Transverse colon (tissue), 3 donors: ENCODE measurements around the gene NID2.

Experiments
- CTCF ChIP-seq, 5 experiments: fragments of 200-600 bp in 3 of 5; fragments of 450-650 bp in 2 of 5; sonication (generic) in 3 of 5; IDR thresholded peaks; 1 replicate in 2 of 5; 2 replicates in 3 of 5; pipeline ENCODE4 v1.5.1; 2016 to 2017; ENCODE audit warnings: antibody characterized with exemption in 5 of 5, inconsistent platforms in 3 of 5, mild to moderate bottlenecking in 2 of 5, moderate library complexity in 1 of 5
- EP300 ChIP-seq: sonication (generic); formaldehyde crosslinking; IDR thresholded peaks from one replicate; pipeline ENCODE4 v1.6.1; 2017; ENCODE audit warnings: antibody characterized with exemption, low read depth

- TF ChIP-seq CTCF (IDR thresholded peaks at IDR 0.05) (no peak), EP300 (no peak)
Observed at GRCh38 chr14:52049721-52050588, 18.9 kb downstream of the NID2 start.
